Measurements from ENCODE around the gene PHF21B.

The PHF21B gene

GRCh38 chr22:44979154-44979553, 30.7 kb downstream of the PHF21B start:
- in situ Hi-C loops (cut with HindIII; ENCODE audit: low sequenced_read_pairs) = no loop called here
- H3K4me3 ChIP-seq (ENCODE audit: low read depth, low read length) = no peak overlapping the region
- no peak for DNase-seq (ENCODE audit: low read depth, low spot score)
- TF ChIP-seq, protein P1, sequence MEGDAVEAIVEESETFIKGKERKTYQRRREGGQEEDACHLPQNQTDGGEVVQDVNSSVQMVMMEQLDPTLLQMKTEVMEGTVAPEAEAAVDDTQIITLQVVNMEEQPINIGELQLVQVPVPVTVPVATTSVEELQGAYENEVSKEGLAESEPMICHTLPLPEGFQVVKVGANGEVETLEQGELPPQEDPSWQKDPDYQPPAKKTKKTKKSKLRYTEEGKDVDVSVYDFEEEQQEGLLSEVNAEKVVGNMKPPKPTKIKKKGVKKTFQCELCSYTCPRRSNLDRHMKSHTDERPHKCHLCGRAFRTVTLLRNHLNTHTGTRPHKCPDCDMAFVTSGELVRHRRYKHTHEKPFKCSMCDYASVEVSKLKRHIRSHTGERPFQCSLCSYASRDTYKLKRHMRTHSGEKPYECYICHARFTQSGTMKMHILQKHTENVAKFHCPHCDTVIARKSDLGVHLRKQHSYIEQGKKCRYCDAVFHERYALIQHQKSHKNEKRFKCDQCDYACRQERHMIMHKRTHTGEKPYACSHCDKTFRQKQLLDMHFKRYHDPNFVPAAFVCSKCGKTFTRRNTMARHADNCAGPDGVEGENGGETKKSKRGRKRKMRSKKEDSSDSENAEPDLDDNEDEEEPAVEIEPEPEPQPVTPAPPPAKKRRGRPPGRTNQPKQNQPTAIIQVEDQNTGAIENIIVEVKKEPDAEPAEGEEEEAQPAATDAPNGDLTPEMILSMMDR (IDR thresholded peaks at IDR 0.05; ENCODE audit: low read depth, low read length) = no peak

GRCh38 chr22:44975427-44976262, 34.2 kb downstream of the PHF21B start:
- TF ChIP-seq, protein P1 (IDR thresholded peaks at IDR 0.05; ENCODE audit: low read depth, low read length) = peak; percentile 90
- DNase-seq (ENCODE audit: low read depth, low spot score) = peak; percentile 72
- in situ Hi-C loops (cut with HindIII; ENCODE audit: low sequenced_read_pairs) = no loop called here
- no peak overlapping the region for H3K4me3 ChIP-seq (ENCODE audit: low read depth, low read length)

- H3K4me3 ChIP-seq (ENCODE audit: low read depth, low read length) = no peak overlapping the region
- DNase-seq (ENCODE audit: low read depth, low spot score) = no peak
- in situ Hi-C loops (cut with HindIII; ENCODE audit: low sequenced_read_pairs) = no loop called here
- TF ChIP-seq, protein P1 (IDR thresholded peaks at IDR 0.05; ENCODE audit: low read depth, low read length) = no peak
These were observed 35.4 kb downstream of the PHF21B start for GRCh38 chr22:44974454-44974853.

DNA sequence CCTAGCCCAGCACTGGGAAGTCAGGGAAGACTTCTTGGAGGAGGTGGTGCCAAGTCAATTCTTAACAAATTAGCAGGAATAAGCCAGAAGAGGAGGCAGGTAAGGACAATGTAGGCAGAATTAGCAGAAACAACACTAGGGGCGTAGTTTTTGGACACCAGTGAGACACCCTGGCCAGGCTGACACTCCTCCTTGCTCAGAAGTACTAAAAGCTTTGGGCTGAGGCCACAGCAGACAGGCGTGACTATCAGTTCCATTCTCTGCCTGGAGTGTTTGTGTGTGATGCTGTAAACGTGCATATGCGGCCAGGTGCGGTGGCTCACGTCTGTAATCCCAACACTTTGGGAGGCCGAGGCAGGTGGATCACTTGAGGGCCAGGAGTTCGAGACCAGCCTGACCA, 36.0 kb downstream of the PHF21B start:
- in situ Hi-C loops (cut with HindIII; ENCODE audit: low sequenced_read_pairs) = no loop called here
- DNase-seq (ENCODE audit: low read depth, low spot score) = no peak
- TF ChIP-seq, protein P1 (IDR thresholded peaks at IDR 0.05; ENCODE audit: low read depth, low read length) = no peak

GRCh38 chr22:44972363-44973083, 37.3 kb downstream of the PHF21B start:
- DNase-seq (ENCODE audit: low read depth, low spot score) = no peak
- TF ChIP-seq, protein P1 (IDR thresholded peaks at IDR 0.05; ENCODE audit: low read depth, low read length) = no peak
- in situ Hi-C loops (cut with HindIII; ENCODE audit: low sequenced_read_pairs) = no loop called here
- no peak overlapping the region for H3K4me3 ChIP-seq (ENCODE audit: low read depth, low read length)

More for the DNA sequence above, 36.0 kb downstream of the PHF21B start:
- H3K4me3 ChIP-seq (ENCODE audit: low read depth, low read length) = no peak overlapping the region

DNA sequence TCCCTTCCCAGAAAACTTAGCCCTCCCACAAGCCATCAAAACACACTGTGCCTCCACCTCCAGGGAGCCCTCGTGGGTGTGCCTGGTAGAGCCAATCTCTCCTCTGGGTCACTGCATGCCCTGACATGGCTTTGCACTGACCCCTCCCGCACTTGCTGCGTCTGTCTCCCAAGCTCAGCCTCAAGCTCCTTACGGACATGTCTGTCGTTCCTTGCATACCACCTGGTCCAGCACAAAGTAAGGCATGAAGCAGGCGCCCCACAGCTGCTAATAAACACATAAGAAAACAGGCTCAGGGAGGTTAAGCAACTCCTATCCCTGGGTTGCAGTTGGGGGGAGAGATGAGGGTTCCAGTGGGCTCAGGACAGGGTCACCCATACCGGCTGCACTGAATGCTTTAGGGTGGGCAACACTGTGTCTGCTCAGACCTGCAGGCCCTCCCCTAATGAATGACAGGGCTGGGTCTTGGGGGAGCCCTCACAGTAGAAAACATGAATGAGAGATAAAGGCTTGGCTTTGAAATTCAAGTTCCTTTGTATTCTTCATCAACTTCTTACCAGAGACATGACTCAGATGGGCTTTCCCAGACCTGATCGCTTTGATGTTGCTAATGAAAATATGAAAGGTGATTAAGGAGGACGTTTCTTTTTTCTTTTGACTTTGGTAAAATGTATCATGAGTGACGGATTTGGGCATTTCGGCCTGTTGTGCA, 38.0 kb downstream of the PHF21B start:
- H3K4me3 ChIP-seq (ENCODE audit: low read depth, low read length) = no peak overlapping the region
- in situ Hi-C loops (cut with HindIII; ENCODE audit: low sequenced_read_pairs) = no loop called here
- TF ChIP-seq, protein P1 (IDR thresholded peaks at IDR 0.05; ENCODE audit: low read depth, low read length) = no peak

More for the DNA sequence above, 38.0 kb downstream of the PHF21B start:
- no peak for DNase-seq (ENCODE audit: low read depth, low spot score)

Measured in astrocyte of the spinal cord (primary cell).